HCT116 (cell line): ENCODE results near the gene DENND5B. TPM values are rescaled to one million over a fixed set of nuclear protein-coding genes. Genes with fewer than 3 reads are reported as not detected.
A peak's percentile ranks its signal among the peaks of the same experiment; 100 is the strongest.

Experiments
- CBX3 ChIP-seq: IDR thresholded peaks from 2 replicates; pipeline ENCODE4 v1.6.1; 2012; ENCODE audit warnings: low read depth
- CTCF ChIP-seq, 3 experiments: fragments of 200-600 bp in 1 of 3; sonication (generic) in 1 of 3; IDR thresholded peaks in 2 of 3; conservative IDR thresholded peaks in 1 of 3; 2 replicates each; pipeline ENCODE4 v1.5.1; 2012 to 2017; ENCODE audit warnings: low read depth in 2 of 3, low read length in 2 of 3, antibody characterized with exemption in 1 of 3, borderline replicate concordance in 1 of 3, control low read depth in 1 of 3, mild to moderate bottlenecking in 1 of 3, mixed read lengths in 1 of 3, mixed run types in 1 of 3, moderate library complexity in 1 of 3; ENCODE audit not compliant: insufficient read depth in 1 of 3
- EZH2phosphoT487 ChIP-seq: fragments of 200-600 bp; IDR thresholded peaks from 2 replicates; pipeline ENCODE4 v1.6.1; 2018; ENCODE audit warnings: antibody characterized with exemption, borderline replicate concordance
- JUND ChIP-seq: IDR thresholded peaks from 2 replicates; pipeline ENCODE4 v1.6.1; 2012
- POLR2A ChIP-seq: IDR thresholded peaks from 2 replicates; pipeline ENCODE4 v1.7.0; 2011; ENCODE audit warnings: borderline replicate concordance; ENCODE audit not compliant: insufficient read depth, insufficient read length; ENCODE audit errors: extremely low read depth
- REST ChIP-seq: IDR thresholded peaks from 2 replicates; pipeline ENCODE4 v1.6.1; 2012; ENCODE audit warnings: low read depth
- SP1 ChIP-seq: IDR thresholded peaks from 2 replicates; pipeline ENCODE4 v1.6.1; 2012; ENCODE audit warnings: low read depth
- YY1 ChIP-seq: IDR thresholded peaks from 2 replicates; pipeline ENCODE4 v1.6.1; 2011; ENCODE audit warnings: low read length, low read depth, moderate library complexity, mild to moderate bottlenecking; ENCODE audit not compliant: insufficient replicate concordance; ENCODE audit errors: extremely low read depth
- ZNF274 ChIP-seq: fragments of 200-500 bp; sonication (Bioruptor generic); IDR thresholded peaks from 2 replicates; pipeline ENCODE4 v1.6.1; 2014; ENCODE audit warnings: mild to moderate bottlenecking, low read depth, low read length, inconsistent platforms
- total RNA-seq: library from RNA; stranded (reverse); gene quantifications from one replicate; pipeline ENCODE4 v1.2.1, GENCODE V29; 2021; ENCODE audit not compliant: unreplicated experiment

DENND5B gene
- total RNA-seq, 1 experiment from 2014 or later, result 19.2 TPM

GRCh38 chr12:31491841-31492598 lies 98.9 kb downstream of the DENND5B start (continued):
- TF ChIP-seq CTCF (IDR thresholded peaks at IDR 0.05 in 2 of 3, conservative IDR thresholded peaks at IDR 0.05 in 1 of 3; ENCODE audit: borderline replicate concordance in 1 of 3, insufficient read depth in 1 of 3, low read depth in 2 of 3, low read length in 2 of 3), result no peak
- no peak for TF ChIP-seq ZNF274
- no peak for TF ChIP-seq EZH2phosphoT487
- TF ChIP-seq SP1, result peak; percentile 90
- peak; percentile 2 for TF ChIP-seq YY1
- TF ChIP-seq POLR2A, result no peak
- peak; percentile 98 for TF ChIP-seq JUND
- no peak for TF ChIP-seq REST
- TF ChIP-seq CBX3, result peak; percentile 81; the same call in 1 of the 2 replicates
